Sciatic nerve (tissue), 2 donors: ENCODE data around the gene HERC5. TPM values are rescaled to one million over a fixed set of nuclear protein-coding genes. Genes with fewer than 3 reads are reported as not detected.
"Not testable (repeated sequence)": the region's sequence is repeated elsewhere in the genome, so short reads cannot be mapped to it uniquely, and the experiment has no call there.

Experiments
- ATAC-seq: fragments of 200-7000 bp; cut with Tn5 transposase; one replicate; pipeline ENCODE4 v1.9.1; 2020; ENCODE audit warnings: mild to moderate bottlenecking, moderate library complexity
- DNase-seq: peaks from one replicate; pipeline ENCODE4 v3.0.0-alpha.2; 2020; ENCODE audit warnings: low spot score
- intact Hi-C: fragments of 100-400 bp; cut with DNase I; formaldehyde crosslinking; loops from one replicate; pipeline ENCODE4 v1.14.2; 2022
- total RNA-seq: library from RNA; stranded (reverse); fragmentation: NEBNext Ultra II Directional; extraction: Animal tissue kit (Norgen Biotek cat#: 25700); gene quantifications from one replicate; pipeline ENCODE4 v1.2.1, GENCODE V29; 2021
- donor health status: DM: no; HTN: no; CAD: no.
- donor health status: DM: no; HTN: no; CAD: no.

The HERC5 gene
- 8.0 TPM for total RNA-seq

GRCh38 chr4:88456670-88457306 lies at the start of gene HERC5:
TSS of gene HERC5 (plus strand) at chr4:88457119. CDS start at chr4:88457270, 151 bp downstream.
- intact Hi-C loops, result no loop called here
- ATAC-seq (peak; percentile 97), DNase-seq (peak; percentile 95)

- intact Hi-C loops, result no loop called here
- no peak for ATAC-seq
- no peak for DNase-seq
These were observed 47.7 kb upstream of the HERC5 start for GRCh38 chr4:88409206-88409605.

- ATAC-seq (no peak), DNase-seq (no peak)
- intact Hi-C loops, result no loop called here
These were observed 47.1 kb upstream of the HERC5 start for GRCh38 chr4:88409789-88410188.

GRCh38 chr4:88411491-88412096 lies 45.3 kb upstream of the HERC5 start:
- no peak for ATAC-seq
- intact Hi-C loops, result no loop called here

GRCh38 chr4:88413801-88414200 lies 43.1 kb upstream of the HERC5 start:
- intact Hi-C loops, result no loop called here

More at GRCh38 chr4:88411491-88412096, 45.3 kb upstream of the HERC5 start:
- DNase-seq, result no peak

GRCh38 chr4:88414755-88415154 lies 42.2 kb upstream of the HERC5 start:
- ATAC-seq, result no peak
- intact Hi-C loops, result no loop called here
- DNase-seq, result no peak

More at GRCh38 chr4:88413801-88414200, 43.1 kb upstream of the HERC5 start:
- DNase-seq, result no peak
- ATAC-seq, result no peak

- no peak for DNase-seq
- intact Hi-C loops, result no loop called here
- no peak for ATAC-seq
These were observed 40.9 kb upstream of the HERC5 start for GRCh38 chr4:88415982-88416381.

- no peak for ATAC-seq
- DNase-seq, result no peak
- intact Hi-C loops, result no loop called here
These were observed 38.5 kb upstream of the HERC5 start for GRCh38 chr4:88418411-88418810.

- intact Hi-C loops, result no loop called here
- ATAC-seq (no peak), DNase-seq (no peak)
These were observed 37.0 kb upstream of the HERC5 start for GRCh38 chr4:88419874-88420273.

- no peak for ATAC-seq
- intact Hi-C loops, result no loop called here
- DNase-seq, result no peak
These were observed 36.1 kb upstream of the HERC5 start for GRCh38 chr4:88420844-88421243.

- no peak for ATAC-seq
- DNase-seq, result no peak
- intact Hi-C loops, result no loop called here
These were observed 34.5 kb upstream of the HERC5 start for GRCh38 chr4:88422403-88422802.

- DNase-seq, result no peak
- ATAC-seq, result no peak
- intact Hi-C loops, result no loop called here
These were observed 27.5 kb upstream of the HERC5 start for GRCh38 chr4:88429401-88429800.

GRCh38 chr4:88435987-88436693 lies 20.8 kb upstream of the HERC5 start:
- DNase-seq (no peak), ATAC-seq (no peak)
- intact Hi-C loops, result no loop called here

GRCh38 chr4:88437873-88438272 lies 19.0 kb upstream of the HERC5 start:
- DNase-seq, ATAC-seq, intact Hi-C loops: not testable (repeated sequence)

GRCh38 chr4:88439161-88439760 lies 17.7 kb upstream of the HERC5 start:
- DNase-seq (no peak), ATAC-seq (no peak)
- intact Hi-C loops, result no loop called here

GRCh38 chr4:88440146-88440545 lies 16.8 kb upstream of the HERC5 start:
- intact Hi-C loops, result no loop called here
- ATAC-seq (no peak), DNase-seq (no peak)

GRCh38 chr4:88441696-88442095 lies 15.2 kb upstream of the HERC5 start:
- DNase-seq, result no peak
- no peak for ATAC-seq
- intact Hi-C loops, result no loop called here

GRCh38 chr4:88442689-88443191 lies 14.2 kb upstream of the HERC5 start:
- intact Hi-C loops, result no loop called here
- no peak for ATAC-seq
- DNase-seq, result no peak

- intact Hi-C loops, result no loop called here
- ATAC-seq, result no peak
- no peak for DNase-seq
These were observed 13.4 kb upstream of the HERC5 start for GRCh38 chr4:88443486-88443885.

GRCh38 chr4:88445252-88445651 lies 11.7 kb upstream of the HERC5 start:
- intact Hi-C loops, result no loop called here
- ATAC-seq (no peak), DNase-seq (no peak)
